HG03575 (cell line): Measurements from ENCODE around the gene ARRDC1.
"Not testable (repeated sequence)": the region's sequence is repeated elsewhere in the genome, so short reads cannot be mapped to it uniquely, and the experiment has no call there.

Experiments used
- ATAC-seq: cut with Tn5 transposase; IDR thresholded peaks from one replicate; pipeline ENCODE4 v1.9.1; 2021; ENCODE audit not compliant: unreplicated experiment, insufficient number of reproducible peaks, low FRiP score; ENCODE audit errors: extremely low read depth

ARRDC1 gene

DNA sequence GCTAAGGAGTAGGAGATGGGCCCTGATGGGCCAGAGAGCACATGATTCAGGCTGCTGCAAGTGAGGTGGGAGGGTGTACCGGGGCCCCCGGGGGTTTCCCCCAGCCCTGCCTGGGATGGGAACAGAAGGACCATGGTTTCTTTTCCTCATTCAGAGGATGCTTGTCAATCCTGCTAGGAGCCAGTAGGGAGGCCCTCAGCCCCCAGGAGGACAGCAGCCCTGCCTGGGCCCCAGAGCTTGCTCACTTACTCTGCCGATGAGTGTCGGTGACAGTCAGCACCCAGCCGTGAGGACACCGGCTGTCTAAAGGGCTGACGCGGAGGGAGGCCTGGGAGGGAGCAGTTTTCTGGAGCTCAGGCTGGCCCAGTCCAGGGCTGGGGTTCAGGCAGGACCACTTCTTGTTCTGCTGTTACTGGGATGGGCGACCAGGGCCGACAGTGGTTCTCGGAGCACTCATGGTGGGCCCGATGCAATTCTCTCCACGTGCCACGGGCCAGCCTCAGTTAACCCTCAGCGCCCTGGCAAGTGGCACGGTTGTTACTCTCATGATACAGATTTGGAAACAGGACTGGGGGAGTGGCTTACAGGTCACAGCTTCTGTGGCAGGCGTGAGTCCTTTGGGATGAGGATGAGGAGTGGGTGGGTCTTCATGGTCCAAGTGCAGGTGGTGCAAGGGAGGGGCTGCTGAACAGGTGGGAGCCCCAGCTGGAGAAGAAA is 1.8 kb downstream of the ARRDC1 start:
- no peak for ATAC-seq

- no peak for ATAC-seq
Observed at GRCh38 chr9:137610944-137611343, 5.5 kb downstream of the ARRDC1 start.

GRCh38 chr9:137611623-137612609 is 6.4 kb downstream of the ARRDC1 start:
- ATAC-seq = no peak

DNA sequence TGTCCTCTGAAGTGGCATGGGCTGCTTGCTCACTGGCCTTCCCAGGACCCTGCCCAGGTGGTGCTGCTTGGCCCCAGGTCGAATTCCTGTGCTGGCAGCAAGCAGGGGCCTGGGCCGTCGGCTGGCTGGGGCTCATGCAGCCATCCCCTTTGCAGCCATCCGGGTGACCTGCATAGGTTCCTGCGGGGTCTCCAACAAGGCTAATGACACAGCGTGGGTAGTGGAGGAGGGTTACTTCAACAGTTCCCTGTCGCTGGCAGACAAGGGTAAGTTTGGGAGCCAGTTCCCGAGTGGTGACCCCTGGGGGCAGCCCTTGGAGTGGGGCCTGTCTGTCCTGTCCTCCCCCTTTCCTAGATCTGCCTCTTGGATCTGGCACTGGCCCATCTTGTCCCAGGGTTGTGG is 7.3 kb downstream of the ARRDC1 start:
- no peak for ATAC-seq

DNA sequence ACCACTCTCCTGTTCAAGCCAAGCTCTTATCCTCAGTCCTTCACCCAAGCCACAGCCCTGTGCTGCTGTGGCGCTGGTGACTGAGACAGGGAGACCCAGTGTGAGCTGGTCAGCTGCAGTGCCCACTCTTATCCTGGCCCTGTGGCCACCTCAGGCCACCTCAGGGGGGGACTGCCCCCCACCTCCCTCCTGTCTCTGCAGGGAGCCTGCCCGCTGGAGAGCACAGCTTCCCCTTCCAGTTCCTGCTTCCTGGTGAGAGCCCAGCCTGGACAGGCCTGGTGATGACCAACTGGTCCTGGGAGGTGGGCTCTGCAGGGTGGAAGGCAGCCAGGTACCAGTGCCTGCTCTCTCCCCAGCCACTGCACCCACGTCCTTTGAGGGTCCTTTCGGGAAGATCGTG is 7.8 kb downstream of the ARRDC1 start:
- ATAC-seq = no peak

DNA sequence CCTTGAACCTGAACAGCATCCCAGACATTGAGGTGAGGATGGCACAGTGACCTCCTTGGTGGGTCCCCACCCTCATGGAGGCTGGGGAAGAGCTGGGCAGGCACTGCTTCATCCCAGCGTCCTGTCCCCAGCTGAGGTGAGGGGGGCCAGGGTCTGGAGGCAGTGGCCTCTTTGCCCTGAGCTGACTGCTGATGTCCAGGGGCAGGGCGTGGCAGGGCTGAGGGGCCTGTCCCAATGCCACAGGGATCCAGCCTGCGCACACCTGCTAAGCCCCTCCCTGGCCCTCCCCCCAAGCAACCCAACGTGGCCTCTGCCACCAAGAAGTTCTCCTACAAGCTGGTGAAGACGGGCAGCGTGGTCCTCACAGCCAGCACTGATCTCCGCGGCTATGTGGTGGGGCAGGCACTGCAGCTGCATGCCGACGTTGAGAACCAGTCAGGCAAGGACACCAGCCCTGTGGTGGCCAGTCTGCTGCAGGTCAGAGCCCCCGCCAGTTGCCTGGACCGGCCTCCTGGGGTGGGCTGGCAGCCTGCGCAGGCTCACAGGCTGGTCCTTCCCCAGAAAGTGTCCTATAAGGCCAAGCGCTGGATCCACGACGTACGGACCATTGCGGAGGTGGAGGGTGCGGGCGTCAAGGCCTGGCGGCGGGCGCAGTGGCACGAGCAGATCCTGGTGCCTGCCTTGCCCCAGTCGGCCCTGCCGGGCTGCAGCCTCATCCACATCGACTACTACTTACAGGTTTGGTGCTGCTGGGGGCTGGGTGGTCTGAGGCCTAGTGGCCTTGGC is 8.4 kb downstream of the ARRDC1 start:
- no peak for ATAC-seq

- ATAC-seq = no peak
Observed at GRCh38 chr9:137614631-137615386, 9.3 kb downstream of the ARRDC1 start.

DNA sequence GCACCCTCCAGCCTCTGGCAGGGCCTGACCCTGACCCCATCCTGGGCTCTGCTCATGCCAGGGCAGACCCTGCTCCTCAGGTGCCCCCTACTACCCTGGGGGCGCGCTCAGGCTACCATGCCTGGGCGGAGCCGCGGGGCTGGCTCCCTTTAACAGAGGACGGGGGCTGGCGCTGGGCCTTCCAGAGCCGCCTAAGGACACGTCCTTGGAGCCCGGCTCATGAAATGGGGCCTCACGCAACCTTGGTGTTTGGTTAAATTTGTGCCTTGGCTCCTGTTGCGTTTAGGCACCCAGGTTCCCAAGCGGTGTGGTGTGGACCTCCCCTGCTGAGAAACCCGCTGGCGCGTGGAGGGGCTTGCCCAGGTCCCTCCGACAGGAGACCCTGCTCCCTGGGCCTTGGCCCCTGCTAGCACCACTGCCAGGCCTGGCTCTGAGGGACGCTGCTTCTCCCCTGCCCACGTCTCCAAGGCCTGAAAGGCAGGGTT is 9.9 kb downstream of the ARRDC1 start:
- no peak for ATAC-seq

GRCh38 chr9:137618105-137619067 is 12.9 kb downstream of the ARRDC1 start, which contains the start of gene EHMT1:
Gene EHMT1, plus strand, starts transcription at chr9:137619005. Its CDS starts 24 bp downstream, at chr9:137619029.
- no peak for ATAC-seq

DNA sequence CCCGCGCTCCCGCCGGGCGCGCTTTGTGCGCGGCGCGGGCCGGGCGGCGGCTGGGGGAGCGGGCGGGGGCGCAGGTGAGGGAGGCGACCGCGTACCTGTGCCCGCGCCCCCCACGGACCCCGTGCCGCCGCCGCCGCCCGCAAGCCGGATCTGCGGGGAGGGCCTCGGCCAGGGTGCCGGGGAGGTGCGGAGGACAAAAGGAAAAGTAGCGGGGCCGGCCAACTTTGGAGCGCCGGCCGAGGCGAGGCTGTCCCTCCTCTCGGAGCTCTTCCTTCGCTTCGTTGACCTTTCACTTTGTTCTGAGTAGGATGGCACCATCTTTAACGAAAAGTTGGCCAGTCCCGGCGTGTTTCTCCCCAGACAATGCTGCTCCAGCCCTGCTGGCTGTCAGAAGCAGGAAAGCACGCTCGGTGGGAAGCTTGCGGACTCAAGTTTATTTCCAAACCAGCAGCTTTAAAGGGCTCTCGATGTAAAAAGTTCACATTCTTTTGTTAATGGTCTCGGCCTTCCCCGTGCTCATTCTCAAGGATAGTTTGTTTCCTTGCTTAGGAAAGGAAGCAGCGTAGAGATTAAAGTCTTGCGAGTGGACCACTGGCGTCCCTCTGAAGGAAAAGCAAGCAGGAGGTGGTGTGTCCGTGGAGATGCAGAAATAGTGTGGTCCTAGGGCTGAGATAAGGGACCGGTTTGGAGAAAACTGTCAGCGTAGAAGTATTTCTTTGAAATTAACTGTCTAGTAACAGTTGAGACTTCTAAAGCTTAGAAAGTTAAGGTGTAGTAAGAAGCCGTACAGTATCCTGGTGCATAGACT is 14.0 kb downstream of the ARRDC1 start:
- no peak for ATAC-seq

- ATAC-seq = no peak
Observed at GRCh38 chr9:137620048-137620405, 14.5 kb downstream of the ARRDC1 start.

- no peak for ATAC-seq
Observed at GRCh38 chr9:137620581-137620980, 15.1 kb downstream of the ARRDC1 start.

DNA sequence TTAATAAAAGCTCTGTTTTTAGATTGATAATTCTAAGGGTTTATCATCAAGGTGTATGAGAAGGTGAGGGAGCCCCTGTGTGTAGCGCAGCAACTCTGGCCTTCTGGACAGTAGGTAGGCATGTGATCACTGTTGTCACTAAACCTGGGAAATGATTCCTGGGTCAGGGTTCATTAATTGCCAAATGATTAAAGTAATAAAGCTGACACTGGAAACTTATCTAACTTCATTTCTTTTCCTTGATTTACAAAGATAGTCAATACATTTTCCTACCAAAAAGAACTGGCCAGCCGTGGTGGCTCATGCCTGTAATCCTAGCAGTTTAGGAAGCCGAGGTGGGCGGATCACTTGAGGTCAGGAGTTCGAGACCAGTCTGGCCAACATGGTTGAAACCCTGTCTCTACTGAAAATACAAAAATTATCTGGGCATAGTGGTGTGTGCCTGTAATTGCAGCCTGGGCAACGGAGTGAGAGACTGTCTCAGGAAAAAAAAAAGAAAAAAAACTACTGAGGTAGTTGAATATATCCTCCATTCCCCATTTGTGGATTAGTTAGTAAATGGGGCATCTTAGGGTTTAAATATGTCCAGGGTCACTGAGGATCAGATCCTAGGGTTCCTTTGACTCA is 15.8 kb downstream of the ARRDC1 start:
- ATAC-seq = no peak

- ATAC-seq = not testable (repeated sequence)
Observed at GRCh38 chr9:137622211-137622610, 16.7 kb downstream of the ARRDC1 start.

DNA sequence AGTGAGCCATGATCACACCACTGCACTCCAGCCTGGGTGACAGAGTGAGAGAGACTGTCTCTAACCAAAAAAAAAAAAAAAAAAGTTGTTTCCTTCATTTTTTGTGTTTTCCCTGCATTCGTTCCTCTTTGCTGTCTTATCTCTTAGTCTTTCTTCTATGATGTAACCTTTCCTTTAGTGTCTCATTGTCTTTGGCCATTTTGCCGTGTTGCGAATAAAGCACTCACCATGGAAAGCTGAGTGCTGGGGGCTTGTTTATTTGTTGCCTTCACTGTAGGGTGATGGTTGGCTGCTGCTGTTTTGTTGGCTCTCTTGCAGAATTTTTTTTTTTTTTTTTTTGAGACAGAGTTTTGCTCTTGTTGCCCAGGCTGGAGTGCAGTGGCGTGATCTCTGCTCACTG is 21.0 kb downstream of the ARRDC1 start:
- no peak for ATAC-seq

- not testable (repeated sequence) for ATAC-seq
Observed at GRCh38 chr9:137627406-137627805, 21.9 kb downstream of the ARRDC1 start.
